ENCODE measurements around the gene PSMA3.

Gene PSMA3

DNA sequence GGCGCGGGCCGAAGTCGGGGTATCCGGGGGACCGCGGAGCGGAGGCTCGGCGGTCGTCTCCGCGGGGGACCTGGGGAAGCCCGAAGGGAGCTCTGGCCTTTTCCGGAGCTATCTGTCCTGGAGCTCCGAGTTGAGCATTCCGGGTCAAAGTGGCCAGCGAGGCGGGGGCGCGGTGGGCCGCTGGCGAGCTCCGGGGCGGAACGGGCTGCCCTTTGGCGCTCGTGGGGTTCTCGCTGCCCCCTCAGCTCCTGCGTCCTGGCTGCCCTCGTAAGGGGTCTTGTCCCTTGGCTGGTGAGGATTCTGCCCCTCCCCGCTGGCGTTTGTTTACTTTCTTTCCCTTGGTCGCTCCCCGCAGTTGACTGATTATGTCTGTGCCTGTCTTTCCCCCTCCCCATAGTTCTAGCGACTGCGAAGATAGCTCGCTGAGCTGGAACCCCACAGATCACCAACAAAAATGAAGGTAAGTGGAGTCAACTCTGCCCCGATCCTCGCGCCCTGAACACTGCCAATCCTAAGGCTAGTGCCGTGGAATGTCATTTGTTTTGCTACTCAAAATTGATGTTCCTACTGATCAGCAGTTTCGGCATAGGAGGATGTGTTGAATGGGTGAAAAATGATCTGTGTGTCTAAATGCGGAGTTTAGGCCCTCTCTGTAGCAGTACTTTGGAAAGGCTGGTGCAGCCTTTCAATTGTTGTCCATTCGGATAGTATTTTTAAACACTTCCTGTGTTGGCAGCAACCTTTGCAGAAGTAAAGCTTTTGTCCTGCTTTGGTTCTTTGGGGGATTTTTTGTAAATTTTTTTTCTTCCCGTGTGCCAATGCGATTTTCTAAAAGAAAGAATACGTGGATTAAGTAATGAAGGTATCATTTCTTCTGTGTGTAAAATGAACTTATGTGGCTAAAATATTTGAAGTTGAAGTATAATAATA, 55.0 kb downstream of the PSMA3 start:
- H3K9me3 ChIP-seq (ENCODE audit: control insufficient read depth, low read length): no peaks in the 10 kb centered on the region
- 3 to 5% methylated on average over 37 to 44 of the region's 48 CpGs for WGBS, 2 experiments (ENCODE audit: insufficient coverage in 2 of 2)
- H3K27ac ChIP-seq (ENCODE audit: low read depth, low read length, severe bottlenecking): peak overlapping the region; percentile 25
- peak overlapping the region; percentile 86 for H3K4me3 ChIP-seq (ENCODE audit: extremely low read depth, insufficient read depth, low read length, poor library complexity, severe bottlenecking)
- no peaks in the 10 kb centered on the region for H3K4me1 ChIP-seq (ENCODE audit: control insufficient read depth, insufficient read depth, low read length, poor library complexity, severe bottlenecking)
- H3K36me3 ChIP-seq (ENCODE audit: control insufficient read depth, insufficient read depth, low read length): peaks cover 30% of the 10 kb centered on the region

DNA sequence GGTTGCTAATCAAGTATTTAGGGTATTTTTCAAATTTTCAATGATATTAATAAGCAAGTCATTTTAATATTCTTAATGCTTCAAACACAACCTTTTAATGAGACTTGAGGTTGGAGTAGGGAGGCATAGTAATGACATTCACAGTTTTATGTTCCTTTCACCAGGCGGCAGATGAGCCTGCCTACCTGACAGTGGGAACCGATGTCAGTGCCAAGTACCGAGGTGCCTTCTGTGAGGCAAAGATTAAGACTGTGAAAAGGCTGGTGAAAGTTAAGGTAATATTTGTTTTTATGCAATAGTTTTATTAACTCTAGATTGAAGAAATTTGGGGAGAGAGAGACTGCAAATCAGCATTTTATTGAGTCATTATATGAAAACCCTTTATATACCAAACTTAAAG, 56.8 kb downstream of the PSMA3 start:
- H3K4me3 ChIP-seq (ENCODE audit: extremely low read depth, insufficient read depth, low read length, poor library complexity, severe bottlenecking): no peak overlapping the region
- H3K36me3 ChIP-seq (ENCODE audit: control insufficient read depth, insufficient read depth, low read length): peaks cover 22% of the 10 kb centered on the region
- WGBS, 2 experiments (ENCODE audit: insufficient coverage in 2 of 2): 94% methylated on average over 3 of the region's 3 CpGs; no CpG with 5 or more reads in 1 of the 2 experiments
- no peaks in the 10 kb centered on the region for H3K9me3 ChIP-seq (ENCODE audit: control insufficient read depth, low read length)
- H3K4me1 ChIP-seq (ENCODE audit: control insufficient read depth, insufficient read depth, low read length, poor library complexity, severe bottlenecking): no peaks in the 10 kb centered on the region
- no peak overlapping the region for H3K27ac ChIP-seq (ENCODE audit: low read depth, low read length, severe bottlenecking)

DNA sequence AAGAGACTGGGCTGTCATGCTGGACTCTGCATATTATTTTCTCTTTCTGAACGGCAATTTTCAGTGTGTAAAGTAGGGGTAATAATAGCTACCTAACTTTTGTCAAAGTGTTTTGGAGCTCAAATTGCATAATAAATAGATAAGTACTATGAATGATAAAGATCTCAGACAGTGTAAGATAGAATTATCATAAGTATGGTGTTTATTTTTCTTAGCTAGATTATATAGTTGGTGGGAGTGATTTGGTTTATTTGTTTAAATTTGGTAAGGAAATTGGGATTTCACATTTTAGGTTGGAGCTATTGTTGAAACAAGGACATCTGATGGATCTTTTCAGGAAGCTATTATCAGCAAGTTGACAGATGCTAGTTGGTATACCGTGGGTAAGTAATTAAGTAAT, 61.1 kb downstream of the PSMA3 start:
- H3K9me3 ChIP-seq (ENCODE audit: control insufficient read depth, low read length): no peaks in the 10 kb centered on the region
- no peaks in the 10 kb centered on the region for H3K4me1 ChIP-seq (ENCODE audit: control insufficient read depth, insufficient read depth, low read length, poor library complexity, severe bottlenecking)
- peaks cover 36% of the 10 kb centered on the region for H3K36me3 ChIP-seq (ENCODE audit: control insufficient read depth, insufficient read depth, low read length)
- H3K27ac ChIP-seq (ENCODE audit: low read depth, low read length, severe bottlenecking): no peak overlapping the region
- no peak overlapping the region for H3K4me3 ChIP-seq (ENCODE audit: extremely low read depth, insufficient read depth, low read length, poor library complexity, severe bottlenecking)
- WGBS, 2 experiments (ENCODE audit: insufficient coverage in 2 of 2): 83% methylated on average over 2 of the region's 2 CpGs; no CpG with 5 or more reads in 1 of the 2 experiments

DNA sequence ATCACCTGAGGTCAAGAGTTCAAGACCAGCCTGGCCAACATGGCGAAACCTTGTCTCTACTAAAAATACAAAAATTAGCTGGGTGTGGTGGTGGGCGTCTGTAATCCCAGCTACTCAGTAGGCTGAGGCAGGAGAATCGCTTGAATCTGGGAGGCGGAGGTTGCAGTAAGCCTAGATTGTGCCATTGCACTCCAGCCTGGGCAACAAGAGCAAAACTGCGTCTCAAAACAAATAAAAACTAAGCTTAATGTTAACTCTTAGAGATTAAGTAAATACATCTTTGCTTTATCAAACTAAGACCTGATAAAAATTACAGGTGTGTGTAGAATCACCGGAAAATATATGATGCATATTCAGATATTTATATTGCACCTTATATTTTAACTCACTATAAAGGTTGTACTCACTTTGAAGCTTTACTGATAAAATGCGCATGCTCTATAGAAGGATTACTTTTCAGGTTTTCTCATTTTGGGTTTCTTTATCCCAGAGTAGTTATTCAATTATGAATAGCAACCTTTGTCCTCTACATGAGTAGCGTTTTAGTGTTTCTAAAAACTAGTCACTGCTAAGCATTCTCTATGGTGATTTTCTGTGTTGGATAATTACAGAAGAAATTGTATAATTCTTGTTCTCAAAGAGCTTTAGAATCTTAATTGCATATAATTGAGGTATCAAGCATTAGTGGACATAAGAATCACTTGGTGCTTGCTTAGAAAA, 63.1 kb downstream of the PSMA3 start:
- Histone ChIP-seq H3K4me3 (ENCODE audit: extremely low read depth, insufficient read depth, low read length, poor library complexity, severe bottlenecking) (no peak overlapping the region), H3K27ac (ENCODE audit: low read depth, low read length, severe bottlenecking) (no peak overlapping the region), H3K36me3 (ENCODE audit: control insufficient read depth, insufficient read depth, low read length) (peaks cover 31% of the 10 kb centered on the region), H3K9me3 (ENCODE audit: control insufficient read depth, low read length) (no peaks in the 10 kb centered on the region), H3K4me1 (ENCODE audit: control insufficient read depth, insufficient read depth, low read length, poor library complexity, severe bottlenecking) (no peaks in the 10 kb centered on the region)
- 100% methylated on average over 2 of the region's 8 CpGs; no CpG with 5 or more reads in 1 of the 2 experiments for WGBS, 2 experiments (ENCODE audit: insufficient coverage in 2 of 2)

DNA sequence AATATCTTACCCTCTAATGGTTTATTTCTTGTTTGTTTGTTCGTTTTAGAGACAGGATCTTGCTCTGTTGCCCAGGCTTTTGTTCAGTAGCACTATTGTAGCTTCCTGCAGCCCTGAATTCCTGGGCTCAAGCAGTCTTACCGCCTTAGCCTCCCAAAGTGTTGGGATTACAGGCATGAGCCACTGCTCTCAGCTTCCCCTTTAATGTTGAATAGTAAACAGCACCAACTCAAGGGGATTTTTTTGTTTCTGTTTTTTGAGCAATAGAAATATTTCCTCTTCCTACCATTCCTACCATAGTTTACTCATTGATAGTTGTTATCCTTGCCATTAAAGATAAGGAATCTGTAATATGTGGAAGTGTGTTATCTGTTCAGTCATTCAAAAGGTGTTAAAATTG, 64.4 kb downstream of the PSMA3 start:
- 78 to 100% methylated on average over 1 of the region's 2 CpGs for WGBS, 2 experiments (ENCODE audit: insufficient coverage in 2 of 2)
- H3K27ac ChIP-seq (ENCODE audit: low read depth, low read length, severe bottlenecking): no peak overlapping the region
- H3K4me1 ChIP-seq (ENCODE audit: control insufficient read depth, insufficient read depth, low read length, poor library complexity, severe bottlenecking): no peaks in the 10 kb centered on the region
- no peaks in the 10 kb centered on the region for H3K9me3 ChIP-seq (ENCODE audit: control insufficient read depth, low read length)
- H3K36me3 ChIP-seq (ENCODE audit: control insufficient read depth, insufficient read depth, low read length): peaks cover 29% of the 10 kb centered on the region
- no peak overlapping the region for H3K4me3 ChIP-seq (ENCODE audit: extremely low read depth, insufficient read depth, low read length, poor library complexity, severe bottlenecking)

DNA sequence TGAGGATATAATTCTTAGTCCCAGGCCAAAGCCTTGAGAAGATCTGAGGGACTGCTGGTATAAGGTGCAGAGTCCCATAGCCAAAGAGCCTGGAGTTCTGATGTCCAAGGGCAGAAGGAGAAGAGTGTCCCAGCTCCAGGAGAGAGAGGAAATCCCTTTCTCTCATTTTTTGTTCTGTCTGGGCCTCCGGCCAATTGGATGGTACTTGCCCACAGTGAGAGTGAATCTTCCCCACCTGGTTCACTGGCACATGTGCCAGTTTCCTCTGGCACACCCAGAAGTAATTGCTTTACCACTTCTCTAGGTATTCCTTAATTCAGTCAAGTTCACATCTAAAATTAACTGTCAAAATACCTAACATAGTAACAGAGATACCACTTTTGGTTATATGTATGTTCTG, 69.1 kb downstream of the PSMA3 start:
- peaks cover 39% of the 10 kb centered on the region for H3K36me3 ChIP-seq (ENCODE audit: control insufficient read depth, insufficient read depth, low read length)

DNA sequence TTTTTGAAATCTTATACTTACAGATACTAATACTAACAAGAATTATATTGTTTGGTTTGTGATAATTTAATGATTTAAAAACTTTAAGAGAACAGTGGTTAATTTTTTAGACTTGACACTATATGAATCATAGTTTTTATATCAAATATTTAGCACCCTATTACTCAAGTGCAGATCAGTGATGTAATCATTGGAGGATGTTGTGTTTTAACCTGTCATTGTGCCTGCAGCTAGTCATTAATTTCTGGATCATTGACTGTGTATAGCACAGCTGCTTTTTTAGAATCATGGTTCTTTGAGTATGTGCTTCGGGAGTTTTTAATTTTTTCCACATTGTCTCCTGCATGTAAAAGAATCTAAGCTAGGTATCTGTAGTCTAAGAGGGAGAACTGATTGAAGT, 71.0 kb downstream of the PSMA3 start:
- Histone ChIP-seq H3K27ac (ENCODE audit: low read depth, low read length, severe bottlenecking) (no peak overlapping the region), H3K9me3 (ENCODE audit: control insufficient read depth, low read length) (no peaks in the 10 kb centered on the region), H3K36me3 (ENCODE audit: control insufficient read depth, insufficient read depth, low read length) (peaks cover 51% of the 10 kb centered on the region), H3K4me1 (ENCODE audit: control insufficient read depth, insufficient read depth, low read length, poor library complexity, severe bottlenecking) (no peaks in the 10 kb centered on the region), H3K4me3 (ENCODE audit: extremely low read depth, insufficient read depth, low read length, poor library complexity, severe bottlenecking) (no peak overlapping the region)
- WGBS, 2 experiments (ENCODE audit: insufficient coverage in 2 of 2): no CpG with 5 or more reads among the region's 1 CpG

More for the DNA sequence above, 69.1 kb downstream of the PSMA3 start:
- no peaks in the 10 kb centered on the region for H3K4me1 ChIP-seq (ENCODE audit: control insufficient read depth, insufficient read depth, low read length, poor library complexity, severe bottlenecking)
- no peaks in the 10 kb centered on the region for H3K9me3 ChIP-seq (ENCODE audit: control insufficient read depth, low read length)
- 92 to 100% methylated on average over 1 of the region's 1 CpG for WGBS, 2 experiments (ENCODE audit: insufficient coverage in 2 of 2)
- no peak overlapping the region for H3K27ac ChIP-seq (ENCODE audit: low read depth, low read length, severe bottlenecking)
- H3K4me3 ChIP-seq (ENCODE audit: extremely low read depth, insufficient read depth, low read length, poor library complexity, severe bottlenecking): no peak overlapping the region
